NB4 (cell line): Measurements from ENCODE around the gene FZD7.

ENCODE experiments used
- DNase-seq: peaks from one replicate; pipeline ENCODE4 v3.0.0; 2010; ENCODE audit warnings: low read depth
- H3K4me3 ChIP-seq: one replicate; pipeline ENCODE4 v1.5.1; 2011; ENCODE audit warnings: mild to moderate bottlenecking, low read depth, low read length, moderate library complexity
- MYC ChIP-seq: IDR thresholded peaks from 2 replicates; pipeline ENCODE4 v1.6.1; 2011; ENCODE audit warnings: low read depth, low read length
- POLR2A ChIP-seq: IDR thresholded peaks from 2 replicates; pipeline ENCODE4 v1.6.1; 2011; ENCODE audit warnings: mild to moderate bottlenecking; ENCODE audit not compliant: insufficient read length; ENCODE audit errors: extremely low read depth
- TF ChIP-seq, protein P1 (sequence below): IDR thresholded peaks from one replicate; pipeline ENCODE4 v1.5.1; 2012; ENCODE audit warnings: low read depth, low read length
- TF ChIP-seq, protein P2 (sequence below): IDR thresholded peaks from 2 replicates; pipeline ENCODE4 v1.6.1; 2011; ENCODE audit warnings: low read depth, low read length

FZD7 gene

DNA sequence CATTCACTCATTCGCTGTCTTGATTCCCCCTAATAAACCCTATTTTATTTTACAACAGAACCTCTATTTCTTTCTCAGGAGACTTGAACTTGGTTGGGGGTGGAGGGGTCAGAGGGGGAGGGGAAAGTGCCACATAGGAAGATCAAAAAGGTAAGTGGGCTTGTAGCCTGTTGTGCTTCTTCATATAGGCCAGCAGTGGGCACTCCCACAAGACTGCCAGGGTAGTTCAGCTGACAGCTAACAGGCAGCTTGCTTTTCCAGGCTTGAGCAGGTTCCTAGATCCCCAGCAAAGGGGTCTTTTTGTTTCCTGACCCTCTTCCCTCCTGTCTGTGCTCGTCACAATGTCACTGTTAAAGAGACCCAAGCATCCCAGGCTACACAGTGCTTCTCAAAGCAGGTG, 38.6 kb downstream of the FZD7 start:
- peak; percentile 25 for DNase-seq

DNA sequence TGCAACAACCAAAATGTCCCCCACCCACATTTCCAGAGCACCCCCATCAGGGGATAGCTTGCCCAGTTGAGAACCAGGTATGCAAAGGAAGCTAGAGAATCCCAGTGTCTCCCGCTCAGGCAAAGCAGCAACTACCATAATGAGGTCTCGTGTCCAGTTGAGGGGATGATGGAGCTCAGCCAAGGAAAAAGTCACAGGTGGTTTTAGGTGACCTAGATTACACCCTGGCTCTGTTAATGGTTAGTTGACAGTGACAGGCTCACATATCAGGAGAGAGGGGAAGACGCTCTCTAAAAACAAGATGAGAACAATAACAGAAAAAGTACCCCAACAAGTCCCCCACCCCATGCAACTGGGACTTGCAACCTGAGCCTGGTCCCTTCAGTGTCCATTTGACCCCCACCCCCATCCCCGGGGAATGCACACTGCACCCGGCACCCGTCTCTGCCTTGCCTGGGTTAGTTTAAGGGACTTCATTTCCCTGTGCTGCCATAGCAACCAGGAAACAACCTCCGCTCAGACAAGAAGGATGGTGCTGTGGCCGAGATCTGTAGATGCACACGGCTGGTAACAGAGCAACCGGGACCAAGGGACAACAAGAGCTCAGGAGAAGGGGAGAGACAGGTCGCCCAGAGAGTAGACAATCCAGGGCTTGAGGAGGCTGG, 39.2 kb downstream of the FZD7 start, which contains the start of gene KIAA2012:
Gene KIAA2012 (plus strand): TSS at position 519 of the 665 bp plus-strand sequence. CDS start 373 bp downstream, outside the sequence.
- no peak within 1 kb of the TSS for H3K4me3 ChIP-seq
- TF ChIP-seq, protein P1, sequence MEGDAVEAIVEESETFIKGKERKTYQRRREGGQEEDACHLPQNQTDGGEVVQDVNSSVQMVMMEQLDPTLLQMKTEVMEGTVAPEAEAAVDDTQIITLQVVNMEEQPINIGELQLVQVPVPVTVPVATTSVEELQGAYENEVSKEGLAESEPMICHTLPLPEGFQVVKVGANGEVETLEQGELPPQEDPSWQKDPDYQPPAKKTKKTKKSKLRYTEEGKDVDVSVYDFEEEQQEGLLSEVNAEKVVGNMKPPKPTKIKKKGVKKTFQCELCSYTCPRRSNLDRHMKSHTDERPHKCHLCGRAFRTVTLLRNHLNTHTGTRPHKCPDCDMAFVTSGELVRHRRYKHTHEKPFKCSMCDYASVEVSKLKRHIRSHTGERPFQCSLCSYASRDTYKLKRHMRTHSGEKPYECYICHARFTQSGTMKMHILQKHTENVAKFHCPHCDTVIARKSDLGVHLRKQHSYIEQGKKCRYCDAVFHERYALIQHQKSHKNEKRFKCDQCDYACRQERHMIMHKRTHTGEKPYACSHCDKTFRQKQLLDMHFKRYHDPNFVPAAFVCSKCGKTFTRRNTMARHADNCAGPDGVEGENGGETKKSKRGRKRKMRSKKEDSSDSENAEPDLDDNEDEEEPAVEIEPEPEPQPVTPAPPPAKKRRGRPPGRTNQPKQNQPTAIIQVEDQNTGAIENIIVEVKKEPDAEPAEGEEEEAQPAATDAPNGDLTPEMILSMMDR, result no peak
- TF ChIP-seq POLR2A, result no peak
- DNase-seq, result no peak

More for the DNA sequence above, 38.6 kb downstream of the FZD7 start:
- TF ChIP-seq, protein P2, sequence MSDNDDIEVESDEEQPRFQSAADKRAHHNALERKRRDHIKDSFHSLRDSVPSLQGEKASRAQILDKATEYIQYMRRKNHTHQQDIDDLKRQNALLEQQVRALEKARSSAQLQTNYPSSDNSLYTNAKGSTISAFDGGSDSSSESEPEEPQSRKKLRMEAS, result no peak
- TF ChIP-seq, protein P1, result peak; percentile 17
- no peak overlapping the region for H3K4me3 ChIP-seq

DNA sequence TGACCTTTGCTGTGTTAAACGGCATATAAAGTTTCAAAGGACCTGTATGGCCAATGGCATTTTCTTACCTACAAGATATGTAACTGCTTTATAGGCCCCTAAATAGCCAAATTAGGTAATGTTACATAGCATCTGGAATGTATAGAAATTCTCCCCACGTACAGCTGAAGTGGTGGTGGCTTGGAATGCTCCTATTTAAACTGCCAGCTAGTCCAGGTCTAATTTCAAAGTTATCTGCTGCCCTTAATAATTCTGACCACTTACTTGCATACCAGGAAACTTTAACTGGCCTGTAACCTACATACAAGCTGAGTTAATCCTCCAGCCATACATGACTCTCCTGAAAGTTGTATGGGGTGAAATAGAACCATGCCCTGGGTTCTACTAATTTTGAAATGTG, 40.7 kb downstream of the FZD7 start:
- no peak overlapping the region for H3K4me3 ChIP-seq
- no peak for TF ChIP-seq MYC
- no peak for TF ChIP-seq POLR2A
- TF ChIP-seq, protein P1, result no peak
- TF ChIP-seq, protein P2, result no peak
- DNase-seq, result no peak

DNA sequence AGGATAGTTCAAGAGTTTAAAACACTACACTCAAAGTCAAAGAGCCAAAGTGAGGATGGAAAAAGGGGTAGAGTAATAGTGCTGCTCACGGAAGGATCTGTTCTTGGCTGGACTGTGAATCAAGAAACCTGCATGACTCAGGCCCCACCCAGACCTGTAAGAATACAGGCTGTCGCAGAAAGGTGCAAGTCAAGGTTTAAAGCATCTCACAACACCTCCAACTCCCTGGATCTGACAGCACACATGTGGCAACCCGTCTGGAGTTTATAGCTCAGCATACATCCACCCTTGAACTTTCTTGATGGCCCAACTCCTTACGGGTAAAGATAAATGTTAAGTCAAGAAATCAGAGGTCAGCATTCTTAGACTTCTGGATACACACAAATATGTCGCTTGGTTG, 45.7 kb downstream of the FZD7 start:
- TF ChIP-seq, protein P2, result no peak
- TF ChIP-seq, protein P1, result no peak
- TF ChIP-seq POLR2A, result no peak
- no peak for TF ChIP-seq MYC
- DNase-seq, result no peak
- H3K4me3 ChIP-seq, result no peak overlapping the region

DNA sequence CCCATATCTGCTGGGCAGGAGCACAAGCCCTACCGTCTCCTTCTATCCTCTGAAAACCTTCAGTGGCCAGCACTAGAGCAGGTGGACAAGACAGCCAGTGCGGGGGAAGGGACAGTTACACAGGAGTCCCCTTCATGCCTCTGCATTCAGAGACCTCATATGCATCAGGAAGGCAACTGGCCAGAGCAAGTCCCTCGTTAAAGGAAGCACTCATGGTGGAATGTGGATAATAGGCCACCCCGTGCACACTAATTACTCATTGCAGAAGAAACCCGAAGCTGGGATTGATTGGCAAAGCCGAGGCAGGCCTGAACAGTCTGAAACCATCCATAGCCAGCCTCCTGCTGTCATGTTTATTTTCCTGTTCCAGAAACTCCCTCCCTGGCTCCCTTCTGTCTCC, 50.6 kb downstream of the FZD7 start:
- H3K4me3 ChIP-seq, result no peak overlapping the region
- no peak for TF ChIP-seq MYC
- TF ChIP-seq, protein P1, result no peak
- TF ChIP-seq, protein P2, result no peak
- TF ChIP-seq POLR2A, result no peak
- DNase-seq, result no peak
